ENCODE measurements around the gene KMO. TPM values are rescaled to one million over a fixed set of nuclear protein-coding genes. Genes with fewer than 3 reads are reported as not detected.

The KMO gene
- total and polyA plus RNA-seq, 2 donors (not counting 3 experiments of a cell fraction or from before 2014, with no cell fraction given), result not detected

DNA sequence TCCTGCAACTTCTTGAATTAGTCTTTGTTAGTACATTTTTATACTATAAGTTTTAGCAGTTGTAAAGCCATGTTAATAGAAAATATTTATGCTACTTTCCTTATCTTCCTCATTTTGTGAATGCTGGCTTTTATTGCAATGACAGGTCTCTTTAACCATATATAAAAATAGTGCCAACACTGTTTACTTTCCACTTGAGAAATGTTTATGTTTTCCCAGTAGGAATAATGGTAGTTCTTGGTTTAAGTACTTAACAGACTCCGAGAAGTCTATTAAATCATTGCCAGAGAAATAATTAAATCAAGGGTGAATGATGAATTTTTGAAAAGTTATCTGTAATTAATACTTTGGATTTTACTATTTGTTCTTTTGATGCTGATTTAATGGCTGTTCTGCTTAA is 98.3 kb downstream of the KMO start:
- Histone ChIP-seq H3K9me1 (replicated peaks; ENCODE audit: control insufficient read depth, extremely low read depth, insufficient read depth, low read length) (no peaks in the 10 kb centered on the region), H3K4me3 (replicated peaks in 1 of 3; ENCODE audit: insufficient read depth in 1 of 3, low read depth in 1 of 3, low read length in 3 of 3) (no peak overlapping the region), H2AFZ (ENCODE audit: low read depth, low read length) (no peak overlapping the region), H3K4me1 (ENCODE audit: control insufficient read depth, extremely low read depth, insufficient read depth, low read length) (no peaks in the 10 kb centered on the region), H3K27ac (ENCODE audit: insufficient read depth, low read depth, low read length) (no peak overlapping the region), H3K36me3 (ENCODE audit: control insufficient read depth in 2 of 2, extremely low read depth in 1 of 2, insufficient read depth in 2 of 2, low read length in 2 of 2) (peaks cover 1 to 5% of the 10 kb centered on the region in 2 experiments), H3K79me2 (ENCODE audit: control insufficient read depth, insufficient read depth, low read length) (peaks cover 20% of the 10 kb centered on the region), H3K4me2 (ENCODE audit: insufficient read depth, low read length) (no peak overlapping the region), H4K20me1 (replicated peaks; ENCODE audit: control insufficient read depth, extremely low read depth, insufficient read depth, low read length) (peaks cover 4% of the 10 kb centered on the region), H3K9ac (replicated peaks; ENCODE audit: extremely low read depth, insufficient read depth, low read length) (no peak overlapping the region), H3K9me3 (replicated peaks; ENCODE audit: control insufficient read depth, insufficient read depth, low read length) (no peaks in the 10 kb centered on the region), H3K27me3 (ENCODE audit: control insufficient read depth in 2 of 2, insufficient read depth in 2 of 2, low read length in 2 of 2) (no peaks in the 10 kb centered on the region)
- ChIA-PET POLR2A (no interaction called here), CTCF (interaction anchor here (2.1 kb wide), 1 partner anchor 19 kb away, joined by 18 read pairs; no protein-coding TSS in a partner anchor)
- dilution Hi-C loops (cut with MboI; ENCODE audit: extremely low pct_ligation_motif_present, low sequenced_read_pairs), result no loop called here
- intact Hi-C loops (cut with micrococcal nuclease), result loop anchor here (2.0 to 10.0 kb wide), 2 partner anchors 276 to 740 kb away; partner anchors contain the start of gene RGS7
- FAIRE-seq (no peak), DNase-seq (ENCODE audit: low read depth, low spot score) (no peak)
- BruUV-seq (replicated peaks), result no TSS peak
- TF ChIP-seq, protein P1, sequence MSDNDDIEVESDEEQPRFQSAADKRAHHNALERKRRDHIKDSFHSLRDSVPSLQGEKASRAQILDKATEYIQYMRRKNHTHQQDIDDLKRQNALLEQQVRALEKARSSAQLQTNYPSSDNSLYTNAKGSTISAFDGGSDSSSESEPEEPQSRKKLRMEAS (IDR thresholded peaks at IDR 0.05; ENCODE audit: insufficient read depth, insufficient read length), result no peak
- no peak for TF ChIP-seq GATA2 (IDR thresholded peaks at IDR 0.05; ENCODE audit: insufficient read depth, insufficient read length, low read depth, low read length)
- TF ChIP-seq, protein P2, sequence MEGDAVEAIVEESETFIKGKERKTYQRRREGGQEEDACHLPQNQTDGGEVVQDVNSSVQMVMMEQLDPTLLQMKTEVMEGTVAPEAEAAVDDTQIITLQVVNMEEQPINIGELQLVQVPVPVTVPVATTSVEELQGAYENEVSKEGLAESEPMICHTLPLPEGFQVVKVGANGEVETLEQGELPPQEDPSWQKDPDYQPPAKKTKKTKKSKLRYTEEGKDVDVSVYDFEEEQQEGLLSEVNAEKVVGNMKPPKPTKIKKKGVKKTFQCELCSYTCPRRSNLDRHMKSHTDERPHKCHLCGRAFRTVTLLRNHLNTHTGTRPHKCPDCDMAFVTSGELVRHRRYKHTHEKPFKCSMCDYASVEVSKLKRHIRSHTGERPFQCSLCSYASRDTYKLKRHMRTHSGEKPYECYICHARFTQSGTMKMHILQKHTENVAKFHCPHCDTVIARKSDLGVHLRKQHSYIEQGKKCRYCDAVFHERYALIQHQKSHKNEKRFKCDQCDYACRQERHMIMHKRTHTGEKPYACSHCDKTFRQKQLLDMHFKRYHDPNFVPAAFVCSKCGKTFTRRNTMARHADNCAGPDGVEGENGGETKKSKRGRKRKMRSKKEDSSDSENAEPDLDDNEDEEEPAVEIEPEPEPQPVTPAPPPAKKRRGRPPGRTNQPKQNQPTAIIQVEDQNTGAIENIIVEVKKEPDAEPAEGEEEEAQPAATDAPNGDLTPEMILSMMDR (IDR thresholded peaks at IDR 0.05; ENCODE audit: extremely low read depth in 1 of 2, insufficient read depth in 1 of 2, low read depth in 1 of 2, low read length in 2 of 2), result no peak
- TF ChIP-seq POLR2A (IDR thresholded peaks at IDR 0.05; ENCODE audit: low read depth, low read length), result no peak

DNA sequence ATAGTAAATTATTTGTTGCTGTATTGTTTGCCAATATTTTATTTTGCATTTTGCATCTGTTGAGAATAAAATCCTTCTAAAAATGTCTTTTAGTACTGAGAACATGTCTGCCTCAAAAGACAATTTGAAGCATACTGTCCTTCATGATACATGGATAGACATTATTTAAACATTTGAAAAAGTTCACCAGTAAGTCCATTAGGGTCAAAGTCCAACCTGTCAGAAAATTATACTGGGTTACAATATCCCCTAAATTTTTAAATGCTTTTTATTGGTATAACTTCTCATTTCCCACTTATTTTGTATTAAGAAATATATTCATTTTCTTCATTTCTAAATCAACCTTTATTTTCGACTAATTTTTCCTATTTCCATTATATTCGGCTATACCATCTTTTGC is 98.7 kb downstream of the KMO start:
- no TSS peak for BruUV-seq (replicated peaks)
- peaks cover 24% of the 10 kb centered on the region for H3K79me2 ChIP-seq (ENCODE audit: control insufficient read depth, insufficient read depth, low read length)
- no peak overlapping the region for H3K4me2 ChIP-seq (ENCODE audit: insufficient read depth, low read length)
- ChIA-PET POLR2A (no interaction called here), CTCF (no interaction called here)
- H3K27ac ChIP-seq (ENCODE audit: insufficient read depth, low read depth, low read length), result no peak overlapping the region
- H3K36me3 ChIP-seq (ENCODE audit: control insufficient read depth in 2 of 2, extremely low read depth in 1 of 2, insufficient read depth in 2 of 2, low read length in 2 of 2), result peaks cover 2 to 5% of the 10 kb centered on the region in 2 experiments
- H3K9ac ChIP-seq (replicated peaks; ENCODE audit: extremely low read depth, insufficient read depth, low read length), result no peak overlapping the region
- no peak overlapping the region for H2AFZ ChIP-seq (ENCODE audit: low read depth, low read length)
- dilution Hi-C loops (cut with MboI; ENCODE audit: extremely low pct_ligation_motif_present, low sequenced_read_pairs) (no loop called here), intact Hi-C loops (cut with micrococcal nuclease) (loop anchor here (2.0 to 10.0 kb wide), 2 partner anchors 276 to 740 kb away; partner anchors contain the start of gene RGS7)
- no peak overlapping the region for H3K4me3 ChIP-seq (replicated peaks in 1 of 3; ENCODE audit: insufficient read depth in 1 of 3, low read depth in 1 of 3, low read length in 3 of 3)
- TF ChIP-seq, protein P2 (IDR thresholded peaks at IDR 0.05; ENCODE audit: extremely low read depth in 1 of 2, insufficient read depth in 1 of 2, low read depth in 1 of 2, low read length in 2 of 2), result no peak
- TF ChIP-seq POLR2AphosphoS5 (IDR thresholded peaks at IDR 0.05; ENCODE audit: insufficient read depth, low read depth, low read length) (no peak), EZH2 (IDR thresholded peaks at IDR 0.05; ENCODE audit: borderline replicate concordance, low read depth, low read length, severe bottlenecking) (no peak), POLR2A (IDR thresholded peaks at IDR 0.05; ENCODE audit: low read depth, low read length) (no peak), GATA2 (IDR thresholded peaks at IDR 0.05; ENCODE audit: insufficient read depth, insufficient read length, low read depth, low read length) (no peak), MYC (IDR thresholded peaks at IDR 0.05; ENCODE audit: low read depth, low read length) (no peak), JUN (IDR thresholded peaks at IDR 0.05; ENCODE audit: borderline replicate concordance, insufficient read depth, insufficient read length, low read depth) (no peak), FOS (IDR thresholded peaks at IDR 0.05; ENCODE audit: borderline replicate concordance, insufficient read depth, low read length) (no peak)
- TF ChIP-seq, protein P1 (IDR thresholded peaks at IDR 0.05; ENCODE audit: insufficient read depth, insufficient read length), result no peak
- no peaks in the 10 kb centered on the region for H3K4me1 ChIP-seq (ENCODE audit: control insufficient read depth, extremely low read depth, insufficient read depth, low read length)
- H4K20me1 ChIP-seq (replicated peaks; ENCODE audit: control insufficient read depth, extremely low read depth, insufficient read depth, low read length), result peaks cover 4% of the 10 kb centered on the region
- H3K9me1 ChIP-seq (replicated peaks; ENCODE audit: control insufficient read depth, extremely low read depth, insufficient read depth, low read length), result no peaks in the 10 kb centered on the region
- no peak for DNase-seq (ENCODE audit: low read depth, low spot score)
- no peaks in the 10 kb centered on the region for H3K9me3 ChIP-seq (replicated peaks; ENCODE audit: control insufficient read depth, insufficient read depth, low read length)
- no peaks in the 10 kb centered on the region for H3K27me3 ChIP-seq (ENCODE audit: control insufficient read depth in 2 of 2, insufficient read depth in 2 of 2, low read length in 2 of 2)
- no peak for FAIRE-seq

Measured in endothelial cell of umbilical vein (primary cell).